Natural killer cell (primary cell): ENCODE measurements around the gene TRIM42. TPM values are rescaled to one million over a fixed set of nuclear protein-coding genes. Genes with fewer than 3 reads are reported as not detected.

Source experiments
- ATAC-seq, 3 donors: fragments of 150-1000 bp in 2 of 3; fragments of 200-7000 bp in 1 of 3; cut with Tn5 transposase; 1 replicate in 1 of 3; 2 replicates in 2 of 3; pipeline ENCODE4 v1.10.0; 2021; ENCODE audit warnings: mild to moderate bottlenecking in 2 of 3, moderate library complexity in 2 of 3
- DNase-seq, 2 donors: peaks; one replicate each; pipeline versions ENCODE4 v3.0.0 to v3.0.0-alpha.2; 2013 to 2021; ENCODE audit warnings: mixed read lengths in 1 of 2
- H3K27ac ChIP-seq: one replicate; pipeline ENCODE4 v1.5.1; 2013; ENCODE audit warnings: mild to moderate bottlenecking, low read length
- H3K27me3 ChIP-seq: one replicate; pipeline ENCODE4 v1.6.1; 2013; ENCODE audit warnings: low read length; ENCODE audit not compliant: control insufficient read depth, insufficient read depth
- H3K36me3 ChIP-seq: one replicate; pipeline ENCODE4 v1.6.1; 2013; ENCODE audit warnings: low read length; ENCODE audit not compliant: control insufficient read depth, insufficient read depth
- H3K4me1 ChIP-seq: one replicate; pipeline ENCODE4 v1.6.1; 2013; ENCODE audit warnings: low read length; ENCODE audit not compliant: control insufficient read depth, insufficient read depth
- H3K4me3 ChIP-seq: one replicate; pipeline ENCODE4 v1.5.1; 2013; ENCODE audit warnings: low read length
- H3K9me3 ChIP-seq: one replicate; pipeline ENCODE4 v1.6.1; 2013; ENCODE audit warnings: low read length; ENCODE audit not compliant: control insufficient read depth, insufficient read depth
- H3K27ac Mint-ChIP-seq, 2 donors: one replicate each; pipeline ENCODE4 v1.8.0; 2022; ENCODE audit warnings: mild to moderate bottlenecking in 2 of 2, mixed read lengths in 2 of 2, moderate library complexity in 1 of 2
- H3K27me3 Mint-ChIP-seq, 2 donors: one replicate each; pipeline ENCODE4 v1.8.0; 2022; ENCODE audit warnings: low read depth in 2 of 2, mixed read lengths in 2 of 2
- H3K36me3 Mint-ChIP-seq: one replicate; pipeline ENCODE4 v1.8.0; 2022; ENCODE audit warnings: mixed read lengths
- H3K4me1 Mint-ChIP-seq, 2 donors: one replicate each; pipeline ENCODE4 v1.8.0; 2022; ENCODE audit warnings: mixed read lengths in 2 of 2
- H3K4me3 Mint-ChIP-seq: one replicate; pipeline ENCODE4 v1.8.0; 2022; ENCODE audit warnings: mild to moderate bottlenecking, moderate library complexity, mixed read lengths
- H3K9me3 Mint-ChIP-seq, 2 donors: one replicate each; pipeline ENCODE4 v1.8.0; 2022; ENCODE audit warnings: mixed read lengths in 2 of 2
- CTCF ChIP-seq: fragments of 200-600 bp; IDR thresholded peaks from one replicate; pipeline ENCODE4 v1.8.0; 2022; ENCODE audit warnings: antibody characterized with exemption
- WGBS: methylation state at CpG from one replicate; pipeline ENCODE4 v1.1.7; 2013; ENCODE audit warnings: missing lambda C conversion rate; ENCODE audit not compliant: insufficient coverage; 5-methylcytosine and 5-hydroxymethylcytosine counted together
- intact Hi-C: fragments of 100-400 bp; cut with micrococcal nuclease; formaldehyde crosslinking; loops from one replicate; pipeline ENCODE4 v1.14.2; 2022
- total RNA-seq, 4 donors: library from RNA; stranded (reverse); fragments of 120-200 nt in 1 of 4; gene quantifications; one replicate each; pipeline versions ENCODE4 v1.2.3 to v1.2.4, GENCODE V29; 2013 to 2022

TRIM42 gene
- total RNA-seq, 3 donors from 2014 or later (not counting 1 experiment from before 2014, with no cell fraction given): not detected

- no peak for ATAC-seq
- H3K4me3 Mint-ChIP-seq: no peak overlapping the region
- no peak for TF ChIP-seq CTCF
- no peaks in the 10 kb centered on the region for H3K4me1 Mint-ChIP-seq
- no peak for DNase-seq
- Histone ChIP-seq H3K27ac (no peak overlapping the region), H3K36me3 (no peaks in the 10 kb centered on the region), H3K9me3 (no peaks in the 10 kb centered on the region), H3K4me3 (no peak overlapping the region), H3K27me3 (no peaks in the 10 kb centered on the region), H3K4me1 (no peaks in the 10 kb centered on the region)
- no peaks in the 10 kb centered on the region for H3K9me3 Mint-ChIP-seq
- no peaks in the 10 kb centered on the region for H3K27me3 Mint-ChIP-seq
- intact Hi-C loops: no loop called here
- no peak overlapping the region for H3K27ac Mint-ChIP-seq
- 93% methylated on average over 4 of the region's 4 CpGs for WGBS
- H3K36me3 Mint-ChIP-seq: no peaks in the 10 kb centered on the region
These were observed 33.6 kb downstream of the TRIM42 start for GRCh38 chr3:140711390-140712035.

GRCh38 chr3:140712301-140712700, 34.4 kb downstream of the TRIM42 start:
- intact Hi-C loops: no loop called here
- ATAC-seq (no peak), DNase-seq (no peak)
- Mint-ChIP-seq H3K4me1 (no peaks in the 10 kb centered on the region), H3K36me3 (no peaks in the 10 kb centered on the region), H3K27ac (no peak overlapping the region), H3K27me3 (no peaks in the 10 kb centered on the region), H3K9me3 (no peaks in the 10 kb centered on the region), H3K4me3 (no peak overlapping the region)
- Histone ChIP-seq H3K36me3 (no peaks in the 10 kb centered on the region), H3K4me1 (no peaks in the 10 kb centered on the region), H3K4me3 (no peak overlapping the region), H3K9me3 (no peaks in the 10 kb centered on the region), H3K27ac (no peak overlapping the region), H3K27me3 (no peaks in the 10 kb centered on the region)
- 56% methylated on average over 3 of the region's 3 CpGs for WGBS
- TF ChIP-seq CTCF: no peak

- Histone ChIP-seq H3K9me3 (no peaks in the 10 kb centered on the region), H3K27ac (no peak overlapping the region), H3K4me1 (no peaks in the 10 kb centered on the region), H3K27me3 (no peaks in the 10 kb centered on the region), H3K4me3 (no peak overlapping the region), H3K36me3 (no peaks in the 10 kb centered on the region)
- no peak for ATAC-seq
- no peak for TF ChIP-seq CTCF
- Mint-ChIP-seq H3K4me3 (no peak overlapping the region), H3K36me3 (no peaks in the 10 kb centered on the region), H3K27me3 (no peaks in the 10 kb centered on the region), H3K4me1 (no peaks in the 10 kb centered on the region), H3K27ac (no peak overlapping the region), H3K9me3 (peaks cover 2 to 3% of the 10 kb centered on the region in 2 donors)
- no peak for DNase-seq
- 93% methylated on average over 10 of the region's 10 CpGs for WGBS
- intact Hi-C loops: no loop called here
These were observed 37.2 kb downstream of the TRIM42 start for GRCh38 chr3:140715035-140715434.

GRCh38 chr3:140717921-140718320, 40.1 kb downstream of the TRIM42 start:
- Mint-ChIP-seq H3K4me1 (no peaks in the 10 kb centered on the region), H3K9me3 (peaks cover 3 to 4% of the 10 kb centered on the region in 2 donors), H3K27ac (no peak overlapping the region), H3K27me3 (peaks cover 0 to under 1% of the 10 kb centered on the region in 2 donors), H3K36me3 (no peaks in the 10 kb centered on the region), H3K4me3 (no peak overlapping the region)
- Histone ChIP-seq H3K27me3 (no peaks in the 10 kb centered on the region), H3K4me3 (no peak overlapping the region), H3K9me3 (no peaks in the 10 kb centered on the region), H3K36me3 (no peaks in the 10 kb centered on the region), H3K4me1 (no peaks in the 10 kb centered on the region), H3K27ac (no peak overlapping the region)
- no peak for TF ChIP-seq CTCF
- DNase-seq (no peak), ATAC-seq (no peak)
- intact Hi-C loops: no loop called here
- WGBS: 97% methylated on average over 3 of the region's 3 CpGs
